GM12865 (cell line): ENCODE measurements around the gene TIMM9.

Source experiments
- DNase-seq: peaks from one replicate; pipeline ENCODE4 v3.0.0; 2010; ENCODE audit warnings: low read depth
- H3K4me3 ChIP-seq: 2 replicates; pipeline ENCODE4 v1.5.1; 2011; ENCODE audit warnings: mild to moderate bottlenecking, low read depth, low read length, control low read depth
- TF ChIP-seq, protein P1 (sequence below): IDR thresholded peaks from 2 replicates; pipeline ENCODE4 v1.5.1; 2011; ENCODE audit warnings: low read length, control low read depth, low read depth, inconsistent platforms; ENCODE audit not compliant: insufficient read depth; ENCODE audit errors: missing control alignments

Gene TIMM9

DNA sequence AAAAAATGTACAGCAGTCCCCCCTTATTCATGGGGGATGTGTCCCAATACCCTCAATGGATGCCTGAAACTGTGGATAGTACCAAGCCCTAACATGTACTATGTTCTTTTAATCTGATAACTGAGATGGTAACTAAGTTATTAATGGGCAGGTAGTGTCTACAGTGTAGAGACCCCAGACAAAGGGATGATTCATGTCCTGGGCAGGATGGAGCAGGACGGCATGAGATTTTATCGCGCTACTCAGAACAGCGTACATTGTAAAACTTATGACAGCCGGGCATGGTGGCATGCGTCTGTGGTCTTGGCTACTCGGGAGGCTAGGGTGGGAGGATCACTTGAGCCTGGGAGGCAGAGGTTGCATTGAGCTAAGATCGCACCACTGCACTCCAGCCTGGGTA lies 37.3 kb upstream of the TIMM9 start:
- TF ChIP-seq, protein P1, sequence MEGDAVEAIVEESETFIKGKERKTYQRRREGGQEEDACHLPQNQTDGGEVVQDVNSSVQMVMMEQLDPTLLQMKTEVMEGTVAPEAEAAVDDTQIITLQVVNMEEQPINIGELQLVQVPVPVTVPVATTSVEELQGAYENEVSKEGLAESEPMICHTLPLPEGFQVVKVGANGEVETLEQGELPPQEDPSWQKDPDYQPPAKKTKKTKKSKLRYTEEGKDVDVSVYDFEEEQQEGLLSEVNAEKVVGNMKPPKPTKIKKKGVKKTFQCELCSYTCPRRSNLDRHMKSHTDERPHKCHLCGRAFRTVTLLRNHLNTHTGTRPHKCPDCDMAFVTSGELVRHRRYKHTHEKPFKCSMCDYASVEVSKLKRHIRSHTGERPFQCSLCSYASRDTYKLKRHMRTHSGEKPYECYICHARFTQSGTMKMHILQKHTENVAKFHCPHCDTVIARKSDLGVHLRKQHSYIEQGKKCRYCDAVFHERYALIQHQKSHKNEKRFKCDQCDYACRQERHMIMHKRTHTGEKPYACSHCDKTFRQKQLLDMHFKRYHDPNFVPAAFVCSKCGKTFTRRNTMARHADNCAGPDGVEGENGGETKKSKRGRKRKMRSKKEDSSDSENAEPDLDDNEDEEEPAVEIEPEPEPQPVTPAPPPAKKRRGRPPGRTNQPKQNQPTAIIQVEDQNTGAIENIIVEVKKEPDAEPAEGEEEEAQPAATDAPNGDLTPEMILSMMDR: no peak
- no peak overlapping the region for H3K4me3 ChIP-seq
- DNase-seq: no peak

DNA sequence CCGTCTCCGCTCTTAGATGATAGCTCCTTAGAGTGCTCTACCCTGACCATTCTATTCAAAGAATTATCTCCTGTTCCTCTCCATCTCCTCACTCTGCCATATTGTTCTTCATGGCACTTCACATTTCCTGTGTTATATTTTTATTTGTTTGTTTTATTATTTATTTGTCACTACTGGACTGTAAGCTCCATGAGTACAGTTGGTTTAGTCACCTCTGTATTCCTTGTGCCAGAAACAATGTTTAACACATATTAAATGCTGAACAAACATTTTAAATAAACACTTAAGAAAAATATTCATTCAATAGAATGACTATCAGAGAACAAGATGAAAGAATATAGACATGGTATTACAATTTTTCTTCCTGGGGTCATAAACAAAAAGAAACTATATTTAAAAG lies 35.8 kb upstream of the TIMM9 start:
- TF ChIP-seq, protein P1: no peak
- DNase-seq: no peak
- no peak overlapping the region for H3K4me3 ChIP-seq

DNA sequence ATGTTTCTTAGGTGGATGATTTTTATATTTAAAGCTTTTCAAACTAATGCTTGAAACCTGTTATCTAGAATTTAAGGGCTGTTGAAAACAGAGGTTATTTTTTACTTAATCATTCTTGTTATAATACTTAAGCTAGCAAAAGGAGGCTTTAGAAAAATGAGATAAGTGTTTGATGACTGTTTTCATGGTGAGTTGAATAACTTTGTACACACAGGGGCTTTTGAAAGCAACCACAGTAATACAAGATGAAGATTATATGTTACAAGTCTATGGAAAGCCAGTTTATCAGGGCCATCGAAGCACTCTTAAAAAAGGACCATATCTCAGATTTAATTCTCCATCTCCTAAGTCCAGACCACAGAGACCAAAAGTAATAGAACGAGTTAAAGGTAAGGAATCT lies 33.4 kb upstream of the TIMM9 start:
- no peak for DNase-seq
- TF ChIP-seq, protein P1: no peak
- H3K4me3 ChIP-seq: no peak overlapping the region

DNA sequence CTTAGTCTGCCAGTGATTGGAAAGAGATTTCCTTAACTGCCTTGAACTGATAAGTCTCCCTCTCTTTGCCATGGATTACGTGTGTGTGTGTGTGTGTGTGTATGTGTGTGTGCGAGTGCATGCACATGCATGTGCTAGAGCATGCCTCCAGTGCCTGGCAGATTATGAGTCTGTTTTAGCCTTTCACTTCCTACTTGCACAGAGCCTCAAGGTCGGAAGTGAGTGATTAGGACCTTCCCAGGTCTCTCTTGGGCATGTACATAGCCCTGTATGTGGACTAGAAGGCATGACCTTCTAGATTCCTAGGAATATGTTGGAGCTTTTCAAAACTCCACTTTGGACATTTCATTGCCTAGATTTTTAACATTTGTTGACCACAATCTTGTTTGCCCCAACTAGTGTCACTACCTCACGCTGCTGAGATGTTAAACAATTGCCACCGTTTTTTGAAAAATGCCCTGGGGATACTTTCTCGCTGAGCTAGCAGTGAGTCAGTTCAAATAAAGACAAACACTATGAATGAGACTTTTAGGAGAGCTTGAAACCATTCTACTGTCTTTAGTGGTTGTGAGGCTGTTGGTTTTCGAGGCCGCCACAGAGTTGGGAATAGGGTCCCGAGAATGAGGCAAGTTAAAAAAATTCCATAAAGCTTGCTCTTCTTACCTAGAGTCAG lies 28.4 kb upstream of the TIMM9 start:
- no peak for DNase-seq
- no peak overlapping the region for H3K4me3 ChIP-seq
- TF ChIP-seq, protein P1: no peak

DNA sequence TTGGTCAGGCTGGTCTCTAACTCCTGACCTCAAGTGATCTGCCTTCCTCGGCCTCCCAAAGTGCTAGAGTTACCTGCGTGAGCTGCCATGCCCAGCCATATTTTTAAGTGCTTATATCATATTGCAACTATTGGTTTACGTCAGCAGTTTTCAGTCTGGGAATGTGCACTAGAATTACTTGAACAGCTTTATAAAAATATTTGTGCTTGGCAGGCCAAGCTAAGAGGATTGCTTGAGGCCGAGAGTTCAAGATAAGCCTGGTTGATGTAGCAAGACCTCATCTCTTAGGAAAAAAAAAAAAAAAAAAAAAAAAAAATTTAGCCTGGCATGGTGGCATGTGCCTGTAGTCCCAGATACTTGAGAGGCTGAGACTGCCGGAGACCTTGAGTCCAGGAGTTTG lies 17.3 kb upstream of the TIMM9 start:
- H3K4me3 ChIP-seq: no peak overlapping the region
- TF ChIP-seq, protein P1: no peak
- DNase-seq: no peak

DNA sequence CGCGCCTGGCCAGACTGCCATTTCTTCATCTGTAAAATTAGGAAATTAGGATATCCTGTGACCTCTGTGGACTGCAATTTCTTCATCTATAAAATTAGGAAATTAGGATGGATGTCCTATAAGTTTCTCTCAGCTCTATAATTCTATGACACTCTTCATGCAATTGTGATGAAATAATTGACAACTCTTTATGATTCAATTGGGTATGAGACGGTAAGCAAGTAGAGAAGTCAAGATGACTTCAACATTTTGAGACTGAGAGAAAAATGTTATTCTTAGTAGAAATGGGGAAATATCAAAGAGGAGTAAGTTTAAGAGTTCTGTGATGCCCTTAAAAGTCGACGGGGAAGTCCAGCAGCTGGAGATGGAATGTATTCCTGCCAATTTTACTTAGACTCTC lies 12.1 kb upstream of the TIMM9 start:
- DNase-seq: no peak
- TF ChIP-seq, protein P1: no peak
- H3K4me3 ChIP-seq: no peak overlapping the region

DNA sequence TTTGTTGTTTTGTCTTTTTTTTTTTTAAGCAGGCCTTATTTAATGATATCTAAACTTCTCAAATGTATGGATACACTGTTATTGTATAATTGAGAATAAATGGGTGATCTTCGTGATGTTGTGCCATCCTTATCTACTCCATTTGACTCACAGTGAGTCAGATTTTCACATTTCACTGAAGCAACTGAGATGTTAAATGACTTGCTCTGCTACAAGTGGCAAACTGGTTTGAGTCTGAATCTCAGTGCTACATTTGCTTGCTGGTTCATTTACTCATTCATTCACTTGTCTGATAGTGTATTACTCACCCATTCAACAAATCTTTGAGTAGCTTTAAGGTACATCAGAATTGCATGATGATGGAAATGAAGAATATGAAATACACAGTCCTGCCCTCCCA lies 2.8 kb upstream of the TIMM9 start:
- H3K4me3 ChIP-seq: no peak overlapping the region
- TF ChIP-seq, protein P1: no peak
- DNase-seq: peak; percentile 21
